CD4-positive, alpha-beta T cell (primary cell): ENCODE results near the gene CD109. TPM values are rescaled to one million over a fixed set of nuclear protein-coding genes. Genes with fewer than 3 reads are reported as not detected.

Experiments used
- ATAC-seq: fragments of 200-7000 bp; cut with Tn5 transposase; one replicate; pipeline ENCODE4 v1.10.0; 2022; ENCODE audit warnings: mild to moderate bottlenecking; ENCODE audit not compliant: poor library complexity
- CTCF ChIA-PET: fragments of 350-600 bp; sonication (Branson Sonifier 250); formaldehyde crosslinking; loops from one replicate; lab custom pipeline; 2021; ENCODE audit warnings: antibody characterized with exemption, inconsistent platforms; lab: Charles Lee
- POLR2A ChIA-PET: fragments of 350-600 bp; sonication (Branson Sonifier 250); formaldehyde crosslinking; loops from one replicate; lab custom pipeline; 2021; ENCODE audit warnings: antibody characterized with exemption, inconsistent platforms; lab: Charles Lee
- DNase-seq, 14 experiments: peaks; one replicate each; pipeline ENCODE4 v3.0.0-alpha.2; 2013 to 2020; ENCODE audit warnings: mixed read lengths in 2 of 14
- H3K27ac ChIP-seq, 2 donors: one replicate each; pipeline versions ENCODE4 v1.5.1 to v1.7.0; 2013; ENCODE audit warnings: low read length in 2 of 2, low read depth in 1 of 2, mild to moderate bottlenecking in 1 of 2
- H3K27me3 ChIP-seq, 2 experiments: 1 replicate in 1 of 2; 2 replicates in 1 of 2; pipeline versions ENCODE4 v1.6.1 to v1.7.0; 2013; ENCODE audit warnings: low read length in 2 of 2, control low read depth in 1 of 2, mild to moderate bottlenecking in 1 of 2, moderate library complexity in 1 of 2; ENCODE audit not compliant: insufficient read depth in 2 of 2, control insufficient read depth in 1 of 2
- H3K36me3 ChIP-seq: one replicate; pipeline ENCODE4 v1.6.1; 2013; ENCODE audit warnings: low read length, control low read depth; ENCODE audit not compliant: insufficient read depth
- H3K4me1 ChIP-seq: one replicate; pipeline ENCODE4 v1.6.1; 2013; ENCODE audit warnings: low read length, control low read depth; ENCODE audit not compliant: insufficient read depth
- H3K4me3 ChIP-seq: one replicate; pipeline ENCODE4 v1.5.1; 2013; ENCODE audit warnings: mild to moderate bottlenecking, low read length, moderate library complexity
- H3K9me3 ChIP-seq, 2 experiments: 1 replicate in 1 of 2; 2 replicates in 1 of 2; pipeline versions ENCODE4 v1.6.1 to v1.7.0; 2013; ENCODE audit warnings: low read length in 2 of 2, mild to moderate bottlenecking in 2 of 2, control low read depth in 1 of 2, moderate library complexity in 1 of 2; ENCODE audit not compliant: control insufficient read depth in 1 of 2, insufficient read depth in 1 of 2
- H3K27ac Mint-ChIP-seq: one replicate; pipeline ENCODE4 v1.8.0; 2020; ENCODE audit warnings: mixed read lengths
- H3K27me3 Mint-ChIP-seq: one replicate; pipeline ENCODE4 v1.8.0; 2021; ENCODE audit warnings: mixed read lengths
- H3K36me3 Mint-ChIP-seq: one replicate; pipeline ENCODE4 v1.8.0; 2021; ENCODE audit warnings: low read depth, mixed read lengths
- H3K4me1 Mint-ChIP-seq: one replicate; pipeline ENCODE4 v1.8.0; 2021; ENCODE audit warnings: low read depth, mixed read lengths
- H3K4me3 Mint-ChIP-seq: one replicate; pipeline ENCODE4 v1.8.0; 2020; ENCODE audit warnings: mild to moderate bottlenecking, mixed read lengths
- H3K9me3 Mint-ChIP-seq: one replicate; pipeline ENCODE4 v1.8.0; 2020; ENCODE audit warnings: mixed read lengths
- CTCF ChIP-seq: fragments of 200-600 bp; IDR thresholded peaks from one replicate; pipeline ENCODE4 v1.8.0; 2022; ENCODE audit warnings: antibody characterized with exemption, mild to moderate bottlenecking
- intact Hi-C, 2 experiments: fragments of 100-400 bp; cut with DNase I in 1 of 2; cut with micrococcal nuclease in 1 of 2; formaldehyde crosslinking; loops; one replicate each; pipeline versions ENCODE4 v1.15.1 to v1.9.0; 2023 to 2025; cut with DNase I, micrococcal nuclease
- total RNA-seq, 174 experiments: library from RNA in 2 of 174; stranded (reverse) in 2 of 174; gene quantifications; one replicate each; pipeline ENCODE4 v1.2.3 and lab custom pipeline; 2021 to 2026

Gene CD109
- total RNA-seq, 2 experiments from 2014 or later = 0.75 to 0.80 TPM

DNA sequence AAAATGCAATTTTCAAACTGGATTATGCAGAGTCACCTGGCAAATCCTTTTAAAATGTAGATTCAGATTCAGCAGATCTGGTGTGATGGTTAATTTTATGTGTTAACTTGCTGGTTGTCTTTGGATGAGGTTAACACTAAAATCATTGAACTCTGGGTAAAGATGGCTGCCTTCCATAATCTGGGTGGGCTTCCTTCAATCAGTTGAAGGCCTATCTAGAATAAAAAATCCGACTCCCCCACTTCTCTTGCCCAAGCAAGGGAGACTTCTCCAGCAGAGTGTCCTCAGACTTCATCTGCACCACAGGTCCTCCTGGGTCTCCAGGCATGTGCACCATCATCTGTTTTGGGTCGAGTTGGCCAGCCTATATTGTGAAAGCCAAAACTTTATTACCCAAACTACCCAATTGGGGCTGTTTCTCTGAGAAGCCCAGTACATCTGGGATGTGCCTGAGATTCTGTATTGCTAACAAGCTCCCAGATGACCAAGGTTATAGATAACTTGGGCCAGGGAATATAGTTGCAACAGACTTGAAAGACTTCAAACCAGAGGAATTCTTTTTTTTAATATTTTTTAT, 40.6 kb upstream of the CD109 start:
- Histone ChIP-seq H3K27ac (peak overlapping the region; percentile 71 to 99), H3K4me3 (peak overlapping the region; percentile 94), H3K4me1 (peaks cover 15% of the 10 kb centered on the region), H3K27me3 (no peaks in the 10 kb centered on the region), H3K9me3 (no peaks in the 10 kb centered on the region), H3K36me3 (no peaks in the 10 kb centered on the region)
- peak overlapping the region; percentile 94 for H3K27ac Mint-ChIP-seq
- peaks cover 39% of the 10 kb centered on the region for H3K4me1 Mint-ChIP-seq
- no peaks in the 10 kb centered on the region for H3K27me3 Mint-ChIP-seq
- ChIA-PET POLR2A (interaction anchor here (1.3 to 3.9 kb wide), 5 partner anchors 13 to 1588 kb away, joined by 5 to 140 read pairs (median 6); partner anchors contain the start of genes EEF1A1 and MTO1), CTCF (interaction anchor here (1.3 kb wide), 1 partner anchor 193 kb away, joined by 4 read pairs; the partner anchor contains the start of gene MTO1)
- intact Hi-C loops = loop anchor here in 1 of 2 experiments (2.0 to 10.0 kb wide), 2 partner anchors 1589 to 1629 kb away; partner anchors contain the start of genes COX7A2 and TMEM30A
- DNase-seq (no peak), ATAC-seq (no peak)
- no peaks in the 10 kb centered on the region for H3K9me3 Mint-ChIP-seq
- peak overlapping the region; percentile 99 for H3K4me3 Mint-ChIP-seq
- no peak for TF ChIP-seq CTCF
- H3K36me3 Mint-ChIP-seq = peaks cover 19% of the 10 kb centered on the region

- ChIA-PET POLR2A (no interaction called here), CTCF (no interaction called here)
- no peaks in the 10 kb centered on the region for H3K27me3 ChIP-seq
- no peak for DNase-seq
- H3K4me1 ChIP-seq = peaks cover 15% of the 10 kb centered on the region
- H3K27ac ChIP-seq = no peak overlapping the region
- Mint-ChIP-seq H3K27me3 (no peaks in the 10 kb centered on the region), H3K4me1 (peaks cover 35% of the 10 kb centered on the region), H3K36me3 (peaks cover 15% of the 10 kb centered on the region), H3K4me3 (peak overlapping the region; percentile 45), H3K9me3 (no peaks in the 10 kb centered on the region), H3K27ac (peak overlapping the region; percentile 13)
- no peaks in the 10 kb centered on the region for H3K9me3 ChIP-seq
- H3K4me3 ChIP-seq = no peak overlapping the region
- no peak for ATAC-seq
- no peak for TF ChIP-seq CTCF
- H3K36me3 ChIP-seq = no peaks in the 10 kb centered on the region
- intact Hi-C loops = loop anchor here in 1 of 2 experiments (10.0 kb wide), 1 partner anchor 1588 kb away; the partner anchor contains the start of gene COX7A2
Observed at GRCh38 chr6:73656531-73657145, 39.4 kb upstream of the CD109 start.

- ChIA-PET CTCF (no interaction called here), POLR2A (interaction anchor here (0.6 kb wide), 1 partner anchor 161 kb away, joined by 4 read pairs; no protein-coding TSS in a partner anchor)
- peak overlapping the region; percentile 16 for H3K4me3 Mint-ChIP-seq
- peak in 4 of 14 experiments; percentile 5 to 61 (median 14) for DNase-seq
- no peak for TF ChIP-seq CTCF
- peak overlapping the region; percentile 13 for H3K27ac Mint-ChIP-seq
- H3K27me3 Mint-ChIP-seq = no peaks in the 10 kb centered on the region
- Histone ChIP-seq H3K4me1 (peaks cover 15% of the 10 kb centered on the region), H3K4me3 (no peak overlapping the region), H3K9me3 (no peaks in the 10 kb centered on the region), H3K27ac (no peak overlapping the region), H3K27me3 (no peaks in the 10 kb centered on the region), H3K36me3 (no peaks in the 10 kb centered on the region)
- H3K9me3 Mint-ChIP-seq = no peaks in the 10 kb centered on the region
- intact Hi-C loops = loop anchor here in 1 of 2 experiments (10.0 kb wide), 1 partner anchor 1588 kb away; the partner anchor contains the start of gene COX7A2
- H3K4me1 Mint-ChIP-seq = peaks cover 30% of the 10 kb centered on the region
- no peak for ATAC-seq
- peaks cover 15% of the 10 kb centered on the region for H3K36me3 Mint-ChIP-seq
Observed at GRCh38 chr6:73657201-73657600, 38.8 kb upstream of the CD109 start.
